ENCODE results near the gene TTBK2.
A peak's percentile ranks its signal among the peaks of the same experiment; 100 is the strongest.

Gene TTBK2

DNA sequence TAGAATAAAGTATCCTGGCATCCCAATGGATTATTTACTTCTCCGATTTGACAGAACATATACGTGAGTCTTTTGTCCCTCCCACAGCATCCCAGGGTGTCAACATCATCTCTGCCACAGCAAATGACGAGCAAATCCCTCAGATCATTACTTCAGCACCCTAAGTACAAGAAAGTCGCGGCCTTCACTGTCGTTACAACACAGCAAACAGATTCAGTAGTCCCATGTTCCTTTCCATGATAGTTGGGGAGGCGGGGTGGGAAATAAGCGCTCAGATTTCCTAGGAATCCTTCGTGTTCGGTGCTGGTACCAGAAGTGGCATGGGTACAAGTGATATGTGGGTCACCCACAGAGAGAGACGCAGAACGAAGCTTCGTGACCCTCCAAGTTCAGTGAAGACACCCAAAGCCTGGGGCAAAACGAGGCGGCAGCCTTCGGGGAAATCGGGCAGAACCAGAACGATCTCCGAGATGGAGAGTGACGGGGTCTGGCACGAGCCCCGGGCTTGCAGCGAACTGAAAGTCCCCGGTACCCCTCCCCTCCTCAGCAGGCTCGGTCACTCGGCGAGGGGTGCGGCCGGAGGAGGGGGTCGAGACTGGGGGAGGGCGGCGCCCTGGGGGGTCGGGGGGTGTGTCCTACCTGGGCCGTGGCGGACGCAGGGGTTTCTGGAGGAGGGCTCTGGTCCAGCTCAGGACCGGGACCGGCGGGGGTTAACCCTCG is 619 bp downstream of the TTBK2 start:
- TF ChIP-seq FOXK2 (IDR thresholded peaks at IDR 0.05) (no peak), TARDBP (IDR thresholded peaks at IDR 0.05) (no peak), ARNT (IDR thresholded peaks at IDR 0.05) (no peak), FOXA1 (IDR thresholded peaks at IDR 0.05) (no peak), SUZ12 (IDR thresholded peaks at IDR 0.05) (no peak), ZNF384 (IDR thresholded peaks at IDR 0.05) (no peak), BHLHE40 (IDR thresholded peaks at IDR 0.05; ENCODE audit: borderline replicate concordance) (no peak), CTBP1 (IDR thresholded peaks at IDR 0.05; ENCODE audit: borderline replicate concordance) (no peak), FOXM1 (IDR thresholded peaks at IDR 0.05; ENCODE audit: borderline replicate concordance) (no peak), SP1 (IDR thresholded peaks at IDR 0.05) (no peak), NFRKB (IDR thresholded peaks at IDR 0.05) (no peak), HDGF (IDR thresholded peaks at IDR 0.05; ENCODE audit: borderline replicate concordance) (no peak), PKNOX1 (IDR thresholded peaks at IDR 0.05) (no peak), ELF4 (IDR thresholded peaks at IDR 0.05) (no peak), L3MBTL2 (conservative IDR thresholded peaks at IDR 0.05) (no peak), LEF1 (IDR thresholded peaks at IDR 0.05; ENCODE audit: borderline replicate concordance) (no peak)
- peak; percentile 19 for DNase-seq (ENCODE audit: extremely low spot score)
- ChIA-PET CTCF (no interaction called here), POLR2A (interaction anchor here (0.6 kb wide), 1 partner anchor 8 kb away, joined by 4 read pairs; no protein-coding TSS in a partner anchor)

GRCh38 chr15:42919308-42919707 is 1.3 kb downstream of the TTBK2 start:
- DNase-seq (ENCODE audit: extremely low spot score): no peak
- CTCF ChIA-PET: no interaction called here
- TF ChIP-seq ZNF384 (IDR thresholded peaks at IDR 0.05) (no peak), ARNT (IDR thresholded peaks at IDR 0.05) (no peak), PKNOX1 (IDR thresholded peaks at IDR 0.05) (no peak), HDGF (IDR thresholded peaks at IDR 0.05; ENCODE audit: borderline replicate concordance) (no peak), CTBP1 (IDR thresholded peaks at IDR 0.05; ENCODE audit: borderline replicate concordance) (no peak), L3MBTL2 (conservative IDR thresholded peaks at IDR 0.05) (no peak), NFRKB (IDR thresholded peaks at IDR 0.05) (no peak), SUZ12 (IDR thresholded peaks at IDR 0.05) (no peak)
- POLR2A ChIA-PET: no interaction called here

GRCh38 chr15:42918047-42918446 is 2.5 kb downstream of the TTBK2 start:
- no peak for DNase-seq (ENCODE audit: extremely low spot score)
- no peak for TF ChIP-seq ZNF384 (IDR thresholded peaks at IDR 0.05)
- TF ChIP-seq LEF1 (IDR thresholded peaks at IDR 0.05; ENCODE audit: borderline replicate concordance): no peak
- no peak for TF ChIP-seq PKNOX1 (IDR thresholded peaks at IDR 0.05)
- TF ChIP-seq SP1 (IDR thresholded peaks at IDR 0.05): no peak
- TF ChIP-seq ELF4 (IDR thresholded peaks at IDR 0.05): no peak
- TF ChIP-seq ARNT (IDR thresholded peaks at IDR 0.05): no peak
- no peak for TF ChIP-seq L3MBTL2 (conservative IDR thresholded peaks at IDR 0.05)
- TF ChIP-seq FOXM1 (IDR thresholded peaks at IDR 0.05; ENCODE audit: borderline replicate concordance): no peak
- CTCF ChIA-PET: no interaction called here
- POLR2A ChIA-PET: no interaction called here

DNA sequence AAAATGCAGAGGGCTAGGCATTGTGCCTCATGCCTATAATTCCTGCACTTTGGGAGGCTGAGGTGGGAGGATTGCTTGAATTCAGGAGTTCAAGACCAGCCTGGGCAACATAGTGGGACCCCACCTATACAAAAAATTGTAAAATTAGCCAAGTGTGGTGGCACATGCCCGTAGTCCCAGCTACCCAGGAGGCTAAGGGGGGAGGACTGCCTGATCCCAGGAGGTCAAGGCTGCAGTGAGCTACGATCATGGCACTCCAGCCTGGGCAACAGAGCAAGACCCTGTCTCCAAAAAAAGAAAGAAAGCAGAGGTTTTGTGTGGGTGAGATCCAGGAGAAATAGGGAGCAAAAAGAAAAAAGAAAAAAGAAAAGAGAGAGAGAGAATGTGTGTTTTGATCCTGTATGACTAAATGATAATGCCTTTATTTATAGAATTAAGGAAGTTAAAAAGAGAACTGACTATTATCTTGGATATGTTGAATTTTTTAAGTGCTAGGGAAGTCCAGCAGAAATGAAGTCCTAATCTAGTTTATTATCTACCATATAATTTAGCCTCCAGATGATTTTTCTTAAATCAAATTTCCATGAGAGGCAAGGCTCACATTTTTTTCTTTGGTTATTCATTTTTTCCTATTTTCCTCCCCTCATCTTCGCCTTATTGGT is 4.8 kb downstream of the TTBK2 start:
- ChIA-PET CTCF (interaction anchor here (0.6 kb wide), 1 partner anchor 179 kb away, joined by 3 read pairs; the partner anchor contains the start of gene CDAN1), POLR2A (no interaction called here)
- TF ChIP-seq LEF1 (IDR thresholded peaks at IDR 0.05; ENCODE audit: borderline replicate concordance) (no peak), NFRKB (IDR thresholded peaks at IDR 0.05) (no peak), TARDBP (IDR thresholded peaks at IDR 0.05) (no peak), SUZ12 (IDR thresholded peaks at IDR 0.05) (no peak), BHLHE40 (IDR thresholded peaks at IDR 0.05; ENCODE audit: borderline replicate concordance) (no peak), ZNF384 (IDR thresholded peaks at IDR 0.05) (no peak), SP1 (IDR thresholded peaks at IDR 0.05) (no peak), HDGF (IDR thresholded peaks at IDR 0.05; ENCODE audit: borderline replicate concordance) (no peak), FOXA1 (IDR thresholded peaks at IDR 0.05) (no peak), PKNOX1 (IDR thresholded peaks at IDR 0.05) (no peak), FOXK2 (IDR thresholded peaks at IDR 0.05) (no peak), ARNT (IDR thresholded peaks at IDR 0.05) (no peak), FOXM1 (IDR thresholded peaks at IDR 0.05; ENCODE audit: borderline replicate concordance) (no peak), ELF4 (IDR thresholded peaks at IDR 0.05) (no peak), L3MBTL2 (conservative IDR thresholded peaks at IDR 0.05) (no peak), CTBP1 (IDR thresholded peaks at IDR 0.05; ENCODE audit: borderline replicate concordance) (no peak)
- DNase-seq (ENCODE audit: extremely low spot score): no peak

- CTCF ChIA-PET: interaction anchor here (0.6 kb wide), 1 partner anchor 178 kb away, joined by 3 read pairs; the partner anchor contains the start of gene CDAN1
- POLR2A ChIA-PET: no interaction called here
- DNase-seq (ENCODE audit: extremely low spot score): no peak
- no peak for TF ChIP-seq BHLHE40 (IDR thresholded peaks at IDR 0.05; ENCODE audit: borderline replicate concordance)
- no peak for TF ChIP-seq FOXA1 (IDR thresholded peaks at IDR 0.05)
- no peak for TF ChIP-seq ELF4 (IDR thresholded peaks at IDR 0.05)
- no peak for TF ChIP-seq FOXM1 (IDR thresholded peaks at IDR 0.05; ENCODE audit: borderline replicate concordance)
- TF ChIP-seq TARDBP (IDR thresholded peaks at IDR 0.05): no peak
- no peak for TF ChIP-seq L3MBTL2 (conservative IDR thresholded peaks at IDR 0.05)
- TF ChIP-seq ZNF384 (IDR thresholded peaks at IDR 0.05): no peak
Observed at GRCh38 chr15:42914728-42915497, 5.7 kb downstream of the TTBK2 start.

Data from HEK293T (cell line).